Limb (tissue), 2 donors: Measurements from ENCODE around the gene RBM33.

ENCODE experiments used
- DNase-seq, 2 donors: peaks; one replicate each; pipeline ENCODE4 v3.0.0-alpha.2; 2016; ENCODE audit errors: extremely low spot score in 2 of 2

The RBM33 gene

DNA sequence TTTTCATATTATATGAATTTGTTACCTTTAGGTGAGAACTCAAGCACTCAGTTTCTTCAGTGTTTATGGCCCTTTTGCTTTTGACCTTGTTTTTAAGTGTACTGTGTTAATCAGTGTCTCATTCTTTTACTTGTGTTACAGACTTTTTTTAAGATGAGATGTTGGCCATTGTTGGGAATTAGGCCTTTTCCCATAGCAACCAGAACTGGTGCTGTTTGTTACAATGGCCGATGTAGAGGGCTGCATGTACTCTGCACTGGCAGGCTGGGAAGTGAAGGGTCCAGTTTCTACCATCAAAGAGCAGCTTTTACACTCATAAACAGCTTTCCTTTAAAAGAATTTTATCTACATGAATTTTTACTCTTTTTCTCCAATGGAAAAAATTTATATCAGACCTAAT is 102.7 kb downstream of the RBM33 start:
- no peak for DNase-seq

GRCh38 chr7:155749578-155749977 is 105.1 kb downstream of the RBM33 start:
- DNase-seq = no peak

GRCh38 chr7:155750255-155751125 is 106.0 kb downstream of the RBM33 start:
- DNase-seq = no peak

- DNase-seq = no peak
These were observed 106.9 kb downstream of the RBM33 start for GRCh38 chr7:155751409-155751808.

DNA sequence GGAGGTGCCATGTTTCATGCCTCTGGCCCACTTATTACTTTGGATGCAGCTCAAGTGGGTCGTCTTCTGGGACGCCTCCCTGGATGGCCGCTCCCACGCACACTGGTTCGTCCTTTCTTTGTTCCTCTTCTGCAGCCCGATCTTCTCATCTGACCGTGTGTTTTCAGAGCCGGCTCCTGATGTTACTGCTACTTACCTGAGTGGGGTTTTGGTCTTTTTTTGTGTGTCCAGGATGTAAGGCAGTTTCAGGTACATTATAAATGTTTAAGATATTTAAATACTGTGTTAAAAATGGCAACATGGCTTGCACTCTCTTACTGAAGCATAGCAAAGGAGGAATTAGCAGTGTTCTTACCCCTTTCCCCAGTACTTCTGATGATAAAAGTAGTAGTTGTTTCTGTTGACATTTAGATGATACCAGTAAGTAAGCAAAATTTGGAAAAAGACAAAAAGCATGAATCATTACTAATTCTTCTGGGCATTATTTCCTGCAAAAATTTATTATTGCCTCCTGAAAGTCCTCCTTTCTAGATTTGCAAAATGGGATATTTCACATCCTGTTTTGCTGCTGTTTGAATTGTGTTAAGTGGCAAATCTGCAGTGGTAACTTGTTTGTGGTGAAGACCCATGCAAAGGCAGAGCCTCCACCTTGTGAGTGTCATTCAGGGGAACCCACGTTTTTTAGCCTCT is 108.4 kb downstream of the RBM33 start:
- DNase-seq = no peak

DNA sequence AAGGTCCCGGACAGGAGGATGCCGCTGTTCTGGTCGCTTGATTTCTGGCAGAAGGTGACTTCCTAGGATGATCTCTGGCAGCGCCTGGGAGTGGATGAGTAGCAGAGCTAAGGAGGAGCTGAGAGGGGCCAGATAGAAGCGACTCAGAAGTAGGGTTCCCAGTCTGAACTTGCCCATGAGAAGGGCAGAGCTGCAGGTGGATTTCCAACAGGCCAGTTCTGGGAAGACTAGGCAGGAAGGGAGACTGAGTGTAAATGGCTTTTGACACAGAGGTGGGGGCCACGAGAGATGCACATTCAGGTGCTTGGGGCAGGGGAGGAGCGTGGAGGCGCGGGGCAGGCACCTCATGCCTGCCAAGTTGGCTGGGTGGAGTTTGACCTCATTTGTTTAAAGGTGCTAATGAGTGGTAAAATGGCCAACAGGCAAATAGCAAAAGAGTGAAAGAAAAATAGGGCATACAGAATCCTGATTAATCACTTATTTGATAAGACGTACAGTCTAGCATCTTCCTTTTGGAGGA is 109.0 kb downstream of the RBM33 start:
- no peak for DNase-seq

GRCh38 chr7:155754165-155754564 is 109.7 kb downstream of the RBM33 start:
- no peak for DNase-seq

- no peak for DNase-seq
These were observed 110.6 kb downstream of the RBM33 start for GRCh38 chr7:155755026-155755425.

- DNase-seq = no peak
These were observed 111.9 kb downstream of the RBM33 start for GRCh38 chr7:155756322-155756721.

DNA sequence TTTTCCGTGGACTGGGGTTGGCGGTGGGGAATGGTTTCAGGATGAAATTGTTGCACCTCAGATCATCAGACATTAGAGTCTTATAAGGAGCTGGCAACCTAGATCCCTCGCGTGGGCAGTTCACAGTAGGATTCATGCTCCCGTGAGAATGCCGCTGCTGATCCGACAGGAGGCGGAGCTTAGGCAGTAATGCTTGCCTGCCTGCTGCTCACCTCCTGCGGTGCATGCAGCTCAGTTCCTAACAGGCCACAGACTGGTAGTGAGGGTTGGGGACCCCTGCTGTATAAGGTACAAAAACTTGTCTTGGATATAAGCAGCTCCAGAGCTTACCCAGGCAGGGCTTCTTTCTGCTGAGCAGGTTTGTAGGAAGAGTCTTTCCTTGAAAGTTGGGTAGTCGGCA is 113.9 kb downstream of the RBM33 start:
- no peak for DNase-seq

DNA sequence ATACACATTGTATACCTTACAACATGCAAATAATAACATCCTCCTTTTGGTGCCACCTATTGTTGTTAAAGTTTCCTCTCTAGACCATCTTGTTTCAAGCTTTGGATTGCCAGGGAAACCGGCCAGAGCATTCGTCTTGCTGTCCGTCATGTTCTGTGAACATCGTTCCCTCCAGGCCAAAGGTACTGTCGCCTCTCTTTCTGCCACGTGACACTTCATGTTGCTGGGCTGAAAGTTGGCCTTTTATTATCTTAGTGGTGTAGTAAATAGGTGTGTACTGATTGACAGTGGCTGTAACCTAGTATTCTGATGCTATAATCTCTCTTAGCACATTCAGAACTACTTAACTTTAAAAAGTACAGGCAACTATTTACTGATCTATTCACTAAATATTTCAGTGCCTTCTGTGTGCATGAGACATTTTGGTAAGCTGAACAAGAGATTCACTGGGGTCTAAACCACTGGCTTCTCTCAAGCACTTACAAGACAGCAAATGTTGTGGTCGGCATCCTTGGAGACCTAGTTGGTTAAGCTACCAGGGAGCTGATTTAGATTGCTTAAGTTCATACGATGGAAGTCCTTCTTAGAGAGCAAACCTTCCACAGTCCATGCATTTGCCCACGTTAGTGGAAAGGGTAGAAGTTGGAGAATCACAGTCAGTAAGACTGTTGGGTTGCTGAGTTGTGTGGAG is 115.4 kb downstream of the RBM33 start:
- DNase-seq = no peak

DNA sequence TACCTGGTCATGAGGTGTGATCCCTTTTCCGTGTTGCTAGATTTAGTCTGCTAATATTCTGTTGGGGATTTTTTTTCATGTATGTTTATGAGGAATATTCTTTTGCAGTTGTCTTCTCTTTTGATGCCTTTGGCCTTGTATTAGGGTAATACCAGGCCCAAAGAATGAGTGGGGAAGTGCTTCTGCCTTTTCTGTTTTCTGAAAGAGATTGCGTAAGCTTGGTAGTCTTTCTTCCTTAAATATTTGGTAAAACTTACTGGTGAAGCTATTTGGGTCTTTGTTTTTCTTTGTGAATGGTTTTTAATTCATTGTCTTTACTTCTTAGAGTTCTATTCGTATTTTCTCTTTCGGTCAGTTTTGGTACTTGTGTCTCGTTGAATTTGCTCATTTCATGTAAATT is 116.7 kb downstream of the RBM33 start:
- DNase-seq = no peak

GRCh38 chr7:155762036-155762435 is 117.6 kb downstream of the RBM33 start:
- DNase-seq = no peak

DNA sequence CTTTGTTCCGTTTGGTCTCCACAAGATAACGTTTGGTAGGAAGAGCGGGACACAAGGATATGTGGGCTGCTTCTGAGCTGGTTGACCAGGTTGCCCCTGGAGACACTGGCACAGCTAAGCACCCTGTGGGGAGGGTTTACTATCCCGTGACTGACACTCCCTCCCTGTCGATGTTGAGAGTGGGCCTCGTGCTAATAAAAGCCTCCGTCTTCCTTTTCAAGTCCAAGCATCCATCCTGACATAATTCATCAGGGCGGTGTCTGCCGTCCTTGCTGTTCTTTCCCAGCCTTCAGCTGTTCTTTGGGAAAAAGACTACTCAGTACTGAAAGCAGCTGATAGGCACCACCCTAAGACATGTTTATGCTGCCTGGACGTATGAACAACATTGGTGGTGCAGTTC is 118.2 kb downstream of the RBM33 start:
- peak in 1 of 2 donors; percentile 3 for DNase-seq

- DNase-seq = no peak
These were observed 118.7 kb downstream of the RBM33 start for GRCh38 chr7:155763122-155763521.

DNA sequence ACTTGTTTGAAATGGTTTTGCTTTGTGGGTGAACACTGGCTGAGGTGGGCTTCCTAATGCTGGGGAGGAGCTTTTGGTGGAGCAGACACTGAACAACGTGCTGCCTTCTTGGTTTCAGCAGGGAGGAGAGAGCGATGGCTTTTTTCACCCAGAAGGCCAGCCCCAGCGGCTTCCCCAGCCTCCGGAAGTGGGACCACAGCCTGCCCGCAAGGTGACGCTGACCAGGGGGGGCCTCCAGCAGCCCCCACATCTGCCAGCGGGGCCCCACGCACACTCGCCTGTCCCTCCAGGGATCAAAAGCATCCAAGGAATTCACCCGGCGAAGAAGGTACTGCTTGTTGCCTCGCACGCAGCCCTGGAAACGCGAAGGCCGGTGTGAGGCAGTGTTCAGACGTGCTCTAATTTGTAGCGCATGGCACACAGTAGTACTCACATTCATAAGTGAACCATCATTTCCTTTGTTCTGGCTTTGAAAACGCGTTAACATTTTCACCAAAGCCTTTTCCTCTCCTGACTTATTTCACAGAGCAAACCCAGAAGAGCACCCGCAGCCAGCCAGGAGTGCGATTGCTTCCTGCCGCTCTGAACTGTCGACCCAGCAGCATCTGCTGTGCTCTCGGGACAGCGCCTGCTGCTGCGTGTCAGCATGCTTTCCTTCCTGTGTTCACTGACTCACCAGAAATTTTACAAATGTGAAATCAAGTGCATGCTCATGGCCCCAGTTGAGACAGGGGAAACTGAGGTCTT is 119.4 kb downstream of the RBM33 start:
- DNase-seq = no peak

GRCh38 chr7:155764438-155764793 is 120.0 kb downstream of the RBM33 start:
- no peak for DNase-seq

DNA sequence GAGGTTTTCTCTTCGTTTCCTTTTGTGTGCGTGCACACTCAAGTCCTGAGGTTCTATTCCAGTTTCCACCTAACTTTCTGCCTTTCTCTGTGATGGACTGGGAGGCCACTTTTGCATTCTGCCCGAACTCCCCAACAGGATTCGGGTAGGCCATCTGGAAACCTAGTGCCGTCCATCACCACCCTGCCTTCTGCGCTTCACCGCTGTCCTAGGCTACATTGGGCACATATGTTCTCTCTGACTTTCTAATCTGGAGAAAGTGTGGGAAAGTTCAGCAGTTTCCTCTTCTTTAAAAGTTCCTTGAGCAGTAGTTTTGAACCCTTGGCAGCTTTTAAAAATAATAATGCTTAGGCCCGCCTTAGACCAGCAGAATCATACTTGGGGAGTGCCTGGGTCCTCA is 121.0 kb downstream of the RBM33 start:
- no peak for DNase-seq

DNA sequence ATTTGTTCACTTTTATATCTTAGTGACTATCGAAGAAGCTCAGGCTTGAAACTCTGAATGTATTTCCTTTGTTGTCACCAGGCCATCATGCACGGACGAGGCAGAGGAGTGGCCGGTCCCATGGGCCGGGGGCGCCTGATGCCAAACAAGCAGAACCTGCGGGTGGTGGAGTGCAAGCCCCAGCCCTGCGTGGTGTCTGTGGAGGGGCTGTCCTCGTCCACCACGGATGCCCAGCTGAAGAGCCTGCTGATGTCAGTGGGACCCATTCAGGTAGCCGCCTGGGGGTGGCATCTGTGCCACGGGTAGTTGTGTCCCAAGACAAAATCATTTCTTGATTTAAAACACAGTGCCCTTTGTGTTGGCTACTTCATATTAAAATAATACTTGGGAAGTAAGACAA is 121.9 kb downstream of the RBM33 start:
- DNase-seq = no peak

DNA sequence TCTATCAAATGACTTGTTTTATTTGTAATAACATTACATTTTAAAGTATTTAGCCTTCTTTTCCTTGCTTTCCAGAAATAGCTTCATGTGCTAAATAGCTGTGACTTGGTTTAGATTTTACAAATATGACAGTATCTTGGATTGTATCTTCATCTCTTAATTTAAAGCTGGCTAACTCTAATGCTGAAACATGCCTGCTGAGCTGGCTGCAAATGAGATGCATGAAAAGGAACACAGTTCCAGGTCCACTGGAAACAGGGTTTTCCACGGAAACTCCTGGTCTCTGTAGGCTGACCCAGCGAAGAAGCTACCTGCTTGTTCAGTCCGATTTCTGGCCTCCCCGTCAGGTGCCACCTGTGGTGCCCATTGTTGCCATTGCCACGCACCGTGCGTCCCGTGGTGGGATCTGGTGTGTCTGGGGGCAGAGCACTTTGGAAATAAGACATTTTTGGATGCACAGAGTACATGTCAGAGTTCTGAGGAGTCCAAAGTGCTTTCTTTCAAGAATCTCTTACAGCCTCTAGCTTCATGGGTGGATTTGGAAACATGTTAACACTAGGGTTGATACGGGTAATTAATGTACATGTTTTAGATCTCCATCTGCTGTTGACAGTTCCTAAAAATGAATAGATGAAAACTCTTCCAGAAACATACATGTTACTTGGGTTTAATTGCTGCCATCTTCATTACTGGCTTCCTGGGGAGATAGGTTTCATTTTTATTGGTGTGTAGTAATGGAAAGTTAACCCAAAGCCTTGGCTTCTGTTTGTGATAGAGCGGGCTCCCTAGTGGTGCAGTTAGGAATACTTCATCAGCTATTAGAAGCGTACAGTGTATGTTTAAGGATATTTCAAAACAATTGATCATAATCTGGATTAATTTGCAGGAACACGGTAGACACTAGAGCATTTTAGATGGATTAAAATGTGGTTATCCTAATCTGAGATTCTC is 122.8 kb downstream of the RBM33 start:
- no peak for DNase-seq
